Measurements from ENCODE around the gene RPS3.

- TF ChIP-seq, protein P1, sequence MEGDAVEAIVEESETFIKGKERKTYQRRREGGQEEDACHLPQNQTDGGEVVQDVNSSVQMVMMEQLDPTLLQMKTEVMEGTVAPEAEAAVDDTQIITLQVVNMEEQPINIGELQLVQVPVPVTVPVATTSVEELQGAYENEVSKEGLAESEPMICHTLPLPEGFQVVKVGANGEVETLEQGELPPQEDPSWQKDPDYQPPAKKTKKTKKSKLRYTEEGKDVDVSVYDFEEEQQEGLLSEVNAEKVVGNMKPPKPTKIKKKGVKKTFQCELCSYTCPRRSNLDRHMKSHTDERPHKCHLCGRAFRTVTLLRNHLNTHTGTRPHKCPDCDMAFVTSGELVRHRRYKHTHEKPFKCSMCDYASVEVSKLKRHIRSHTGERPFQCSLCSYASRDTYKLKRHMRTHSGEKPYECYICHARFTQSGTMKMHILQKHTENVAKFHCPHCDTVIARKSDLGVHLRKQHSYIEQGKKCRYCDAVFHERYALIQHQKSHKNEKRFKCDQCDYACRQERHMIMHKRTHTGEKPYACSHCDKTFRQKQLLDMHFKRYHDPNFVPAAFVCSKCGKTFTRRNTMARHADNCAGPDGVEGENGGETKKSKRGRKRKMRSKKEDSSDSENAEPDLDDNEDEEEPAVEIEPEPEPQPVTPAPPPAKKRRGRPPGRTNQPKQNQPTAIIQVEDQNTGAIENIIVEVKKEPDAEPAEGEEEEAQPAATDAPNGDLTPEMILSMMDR (IDR thresholded peaks at IDR 0.05; ENCODE audit: low read depth, low read length): no peak
- TF ChIP-seq MYC (IDR thresholded peaks at IDR 0.05; ENCODE audit: low read depth, low read length): no peak
- no peak for TF ChIP-seq POLR2A (IDR thresholded peaks at IDR 0.05; ENCODE audit: extremely low read depth, insufficient read length)
- no peak for TF ChIP-seq MAX (IDR thresholded peaks at IDR 0.05; ENCODE audit: low read depth, low read length)
These were observed 42.7 kb upstream of the RPS3 start for GRCh38 chr11:75356613-75357012.

All from NB4 (cell line).